GM23248 (cell line): Measurements from ENCODE around the gene MAST3.

Source experiments
- EZH2 ChIP-seq: fragments of 200-600 bp; sonication (generic); IDR thresholded peaks from 2 replicates; pipeline ENCODE4 v1.6.1; 2018; ENCODE audit warnings: antibody characterized with exemption, mild to moderate bottlenecking; ENCODE audit not compliant: insufficient read depth, poor library complexity, severe bottlenecking
- EZH2phosphoT487 ChIP-seq: fragments of 200-600 bp; sonication (generic); IDR thresholded peaks from 2 replicates; pipeline ENCODE4 v1.6.1; 2018; ENCODE audit warnings: antibody characterized with exemption, moderate library complexity, mild to moderate bottlenecking, low read depth; ENCODE audit not compliant: insufficient read depth

- TF ChIP-seq EZH2 = no peak
- no peak for TF ChIP-seq EZH2phosphoT487
Observed at GRCh38 chr19:18058208-18059009, 39.2 kb upstream of the MAST3 start.
